GM08714 (cell line): ENCODE data around the gene PIK3CD.

Experiments used
- H3K4me3 ChIP-seq: fragments of 200-500 bp; sonication (Bioruptor generic); 2 replicates; pipeline ENCODE4 v1.5.1; 2014; ENCODE audit warnings: mild to moderate bottlenecking, low read length, inconsistent platforms
- ZNF274 ChIP-seq: IDR thresholded peaks from 2 replicates; pipeline ENCODE4 v1.6.1; 2012; ENCODE audit warnings: mild to moderate bottlenecking, low read depth, low read length

The PIK3CD gene

GRCh38 chr1:9631613-9632012 lies 19.9 kb upstream of the PIK3CD start:
- H3K4me3 ChIP-seq, result no peak overlapping the region
- no peak for TF ChIP-seq ZNF274

GRCh38 chr1:9633493-9633892 lies 18.0 kb upstream of the PIK3CD start:
- H3K4me3 ChIP-seq, result no peak overlapping the region
- TF ChIP-seq ZNF274, result no peak

- TF ChIP-seq ZNF274, result no peak
- no peak overlapping the region for H3K4me3 ChIP-seq
Measured at GRCh38 chr1:9634582-9634981, 16.9 kb upstream of the PIK3CD start.

GRCh38 chr1:9639227-9639626 lies 12.3 kb upstream of the PIK3CD start:
- H3K4me3 ChIP-seq, result no peak overlapping the region
- no peak for TF ChIP-seq ZNF274

GRCh38 chr1:9643351-9644256 lies 7.9 kb upstream of the PIK3CD start:
- no peak for TF ChIP-seq ZNF274
- no peak overlapping the region for H3K4me3 ChIP-seq

GRCh38 chr1:9646037-9646436 lies 5.5 kb upstream of the PIK3CD start:
- no peak for TF ChIP-seq ZNF274
- H3K4me3 ChIP-seq, result no peak overlapping the region

- no peak overlapping the region for H3K4me3 ChIP-seq
- no peak for TF ChIP-seq ZNF274
Measured at GRCh38 chr1:9648171-9648570, 3.4 kb upstream of the PIK3CD start.

- no peak for TF ChIP-seq ZNF274
- no peak overlapping the region for H3K4me3 ChIP-seq
Measured at GRCh38 chr1:9649769-9650168, 1.8 kb upstream of the PIK3CD start.

- no peak for TF ChIP-seq ZNF274
- peak overlapping the region; percentile 92 for H3K4me3 ChIP-seq
Measured at GRCh38 chr1:9651220-9651564, 339 bp upstream of the PIK3CD start.

GRCh38 chr1:9652379-9653209 lies 1.1 kb downstream of the PIK3CD start:
- TF ChIP-seq ZNF274, result no peak
- H3K4me3 ChIP-seq, result peak overlapping the region; percentile 92

GRCh38 chr1:9653210-9653490 lies 1.6 kb downstream of the PIK3CD start:
- no peak for TF ChIP-seq ZNF274
- peak overlapping the region; percentile 92 for H3K4me3 ChIP-seq

GRCh38 chr1:9653491-9654050 lies 2.0 kb downstream of the PIK3CD start:
- no peak for TF ChIP-seq ZNF274
- peak overlapping the region; percentile 92 for H3K4me3 ChIP-seq

GRCh38 chr1:9654051-9654833 lies 2.7 kb downstream of the PIK3CD start:
- H3K4me3 ChIP-seq, result peak overlapping the region; percentile 92; the same call in 1 of the 2 replicates
- no peak for TF ChIP-seq ZNF274

- no peak for TF ChIP-seq ZNF274
- H3K4me3 ChIP-seq, result peak overlapping the region; percentile 92; the same call in 1 of the 2 replicates
Measured at GRCh38 chr1:9654834-9655723, 3.5 kb downstream of the PIK3CD start.
